HL-60 (cell line): ENCODE results near the gene KSR2.

Experiments
- DNase-seq, 2 experiments: peaks; one replicate each; pipeline ENCODE4 v3.0.0-alpha.2; 2010 to 2020; ENCODE audit warnings: low read depth in 1 of 2, low spot score in 1 of 2
- H3K27ac ChIP-seq: fragments of 250-450 bp; sonication (Bioruptor Pico); replicated peaks from 2 replicates; pipeline ENCODE4 v1.5.1; 2020; ENCODE audit warnings: mild to moderate bottlenecking, moderate library complexity
- H3K27me3 ChIP-seq: fragments of 250-450 bp; sonication (Bioruptor Pico); 2 replicates; pipeline ENCODE4 v1.5.1; 2021; ENCODE audit warnings: mild to moderate bottlenecking, moderate library complexity; ENCODE audit not compliant: insufficient read depth, poor library complexity, severe bottlenecking
- H3K4me3 ChIP-seq: replicated peaks from 2 replicates; pipeline ENCODE4 v1.5.1; 2011; ENCODE audit warnings: mild to moderate bottlenecking, control low read depth, low read length; ENCODE audit not compliant: insufficient read depth
- CTCF ChIP-seq: IDR thresholded peaks from one replicate; pipeline ENCODE4 v1.5.1; 2011; ENCODE audit warnings: low read length, control low read depth, inconsistent platforms; ENCODE audit not compliant: insufficient read depth
- GABPA ChIP-seq: IDR thresholded peaks from 2 replicates; pipeline ENCODE4 v1.6.1; 2012; ENCODE audit warnings: low read depth
- POLR2AphosphoS5 ChIP-seq: IDR thresholded peaks from 2 replicates; pipeline ENCODE4 v1.6.1; 2012; ENCODE audit warnings: low read depth
- REST ChIP-seq: IDR thresholded peaks from 2 replicates; pipeline ENCODE4 v1.6.1; 2012; ENCODE audit warnings: low read depth; ENCODE audit not compliant: insufficient replicate concordance
- SPI1 ChIP-seq: IDR thresholded peaks from 2 replicates; pipeline ENCODE4 v1.6.1; 2012; ENCODE audit warnings: low read depth, mild to moderate bottlenecking, borderline replicate concordance

Gene KSR2

GRCh38 chr12:117660896-117661295, 307.9 kb downstream of the KSR2 start:
- no peak overlapping the region for H3K4me3 ChIP-seq
- TF ChIP-seq POLR2AphosphoS5 (no peak), GABPA (no peak), REST (no peak), CTCF (no peak), SPI1 (no peak)
- DNase-seq, result no peak
- no peak overlapping the region for H3K27ac ChIP-seq
- H3K27me3 ChIP-seq, result no peaks in the 10 kb centered on the region

GRCh38 chr12:117658226-117658625, 310.6 kb downstream of the KSR2 start:
- no peak overlapping the region for H3K4me3 ChIP-seq
- H3K27me3 ChIP-seq, result no peaks in the 10 kb centered on the region
- DNase-seq, result no peak
- H3K27ac ChIP-seq, result no peak overlapping the region
- no peak for TF ChIP-seq SPI1
- TF ChIP-seq POLR2AphosphoS5, result no peak
- TF ChIP-seq CTCF, result no peak
- no peak for TF ChIP-seq GABPA
- no peak for TF ChIP-seq REST

DNA sequence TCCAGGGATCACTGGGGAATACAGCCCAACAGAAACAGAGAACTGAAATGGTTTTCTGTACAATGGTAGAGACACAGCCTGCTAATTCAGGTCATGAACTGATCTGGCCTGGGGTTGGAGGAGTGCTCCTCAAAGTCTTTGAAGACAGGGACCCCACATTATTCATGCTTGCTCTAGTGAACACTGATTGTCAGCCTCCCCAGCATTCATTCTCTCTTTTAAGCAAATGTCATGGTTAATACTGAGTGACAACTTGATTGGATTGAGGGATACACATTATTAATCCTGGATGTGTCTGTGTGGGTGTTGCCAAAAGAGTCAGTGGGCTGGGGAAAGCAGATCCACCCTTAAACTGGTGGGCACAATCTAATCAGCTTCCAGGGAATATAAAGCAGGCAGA, 319.0 kb downstream of the KSR2 start:
- Histone ChIP-seq H3K27ac (no peak overlapping the region), H3K27me3 (no peaks in the 10 kb centered on the region), H3K4me3 (no peak overlapping the region)
- no peak for DNase-seq
- TF ChIP-seq CTCF, result no peak
- TF ChIP-seq GABPA, result no peak
- no peak for TF ChIP-seq POLR2AphosphoS5
- TF ChIP-seq REST, result no peak
- TF ChIP-seq SPI1, result no peak
